ENCODE data around the gene OR51F1.
"Not testable (repeated sequence)": the region's sequence is repeated elsewhere in the genome, so short reads cannot be mapped to it uniquely, and the experiment has no call there.

OR51F1 gene

DNA sequence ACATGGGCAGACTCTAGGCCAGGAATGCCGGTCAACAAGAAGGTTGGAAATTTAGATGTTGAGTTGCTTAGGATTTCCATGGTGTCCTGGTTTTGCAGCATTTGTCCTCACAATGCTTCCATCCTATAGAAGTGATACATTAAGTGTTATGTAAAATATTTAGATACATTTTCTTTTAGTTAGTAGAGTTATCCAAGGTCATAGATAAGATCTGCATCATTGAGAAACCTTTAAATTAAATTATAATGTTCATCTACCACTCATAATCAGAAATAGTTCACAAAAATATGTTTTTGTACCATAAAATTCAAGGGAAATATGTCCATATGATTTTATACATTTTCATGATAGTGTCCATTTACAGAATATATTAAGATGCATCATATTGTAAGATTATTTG is at the start of gene OR51F1:
Gene OR51F1 (minus strand): TSS at position 101 of the 400 bp plus-strand sequence. CDS start 0 bp downstream, at position 101.
- TF ChIP-seq, protein P1, sequence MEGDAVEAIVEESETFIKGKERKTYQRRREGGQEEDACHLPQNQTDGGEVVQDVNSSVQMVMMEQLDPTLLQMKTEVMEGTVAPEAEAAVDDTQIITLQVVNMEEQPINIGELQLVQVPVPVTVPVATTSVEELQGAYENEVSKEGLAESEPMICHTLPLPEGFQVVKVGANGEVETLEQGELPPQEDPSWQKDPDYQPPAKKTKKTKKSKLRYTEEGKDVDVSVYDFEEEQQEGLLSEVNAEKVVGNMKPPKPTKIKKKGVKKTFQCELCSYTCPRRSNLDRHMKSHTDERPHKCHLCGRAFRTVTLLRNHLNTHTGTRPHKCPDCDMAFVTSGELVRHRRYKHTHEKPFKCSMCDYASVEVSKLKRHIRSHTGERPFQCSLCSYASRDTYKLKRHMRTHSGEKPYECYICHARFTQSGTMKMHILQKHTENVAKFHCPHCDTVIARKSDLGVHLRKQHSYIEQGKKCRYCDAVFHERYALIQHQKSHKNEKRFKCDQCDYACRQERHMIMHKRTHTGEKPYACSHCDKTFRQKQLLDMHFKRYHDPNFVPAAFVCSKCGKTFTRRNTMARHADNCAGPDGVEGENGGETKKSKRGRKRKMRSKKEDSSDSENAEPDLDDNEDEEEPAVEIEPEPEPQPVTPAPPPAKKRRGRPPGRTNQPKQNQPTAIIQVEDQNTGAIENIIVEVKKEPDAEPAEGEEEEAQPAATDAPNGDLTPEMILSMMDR (conservative IDR thresholded peaks at IDR 0.05; ENCODE audit: low read depth, low read length): no peak

GRCh38 chr11:4809246-4809645 is 39.5 kb upstream of the OR51F1 start:
- DNase-seq (ENCODE audit: low read depth): no peak
- TF ChIP-seq, protein P1 (conservative IDR thresholded peaks at IDR 0.05; ENCODE audit: low read depth, low read length): no peak
- H3K4me3 ChIP-seq (ENCODE audit: low read depth, low read length): no peak overlapping the region

More for the DNA sequence above, at the start of gene OR51F1:
- no peak within 1 kb of the TSS for H3K4me3 ChIP-seq (ENCODE audit: low read depth, low read length)
- DNase-seq (ENCODE audit: low read depth): no peak

- H3K4me3 ChIP-seq (ENCODE audit: low read depth, low read length): no peak overlapping the region
- TF ChIP-seq, protein P1 (conservative IDR thresholded peaks at IDR 0.05; ENCODE audit: low read depth, low read length): no peak
- no peak for DNase-seq (ENCODE audit: low read depth)
Measured at GRCh38 chr11:4808476-4808875, 38.7 kb upstream of the OR51F1 start.

DNA sequence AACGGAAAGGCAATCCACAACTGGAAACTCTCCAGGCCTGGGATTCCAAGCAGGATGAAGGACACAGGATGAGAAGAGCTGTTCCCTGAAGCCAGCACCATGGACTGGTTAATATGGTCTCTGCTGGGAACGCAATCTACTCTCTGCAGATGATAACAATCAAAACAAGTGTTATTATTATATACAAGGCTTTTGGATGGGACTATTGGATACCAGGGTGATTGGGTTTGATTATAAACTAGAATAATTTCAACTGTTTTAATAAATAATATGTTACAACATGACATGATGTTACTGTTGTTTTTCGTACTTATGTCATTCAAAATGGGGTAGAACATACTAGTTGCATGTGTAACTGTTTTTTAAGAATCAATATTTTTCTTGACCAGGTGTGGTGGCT is 34.5 kb upstream of the OR51F1 start, which contains the start of gene OR52R1:
Gene OR52R1 (minus strand): TSS at position 101 of the 400 bp plus-strand sequence. CDS start 0 bp downstream, at position 101.
- H3K4me3 ChIP-seq (ENCODE audit: low read depth, low read length): no peak within 1 kb of the TSS
- TF ChIP-seq, protein P1 (conservative IDR thresholded peaks at IDR 0.05; ENCODE audit: low read depth, low read length): no peak
- DNase-seq (ENCODE audit: low read depth): no peak

DNA sequence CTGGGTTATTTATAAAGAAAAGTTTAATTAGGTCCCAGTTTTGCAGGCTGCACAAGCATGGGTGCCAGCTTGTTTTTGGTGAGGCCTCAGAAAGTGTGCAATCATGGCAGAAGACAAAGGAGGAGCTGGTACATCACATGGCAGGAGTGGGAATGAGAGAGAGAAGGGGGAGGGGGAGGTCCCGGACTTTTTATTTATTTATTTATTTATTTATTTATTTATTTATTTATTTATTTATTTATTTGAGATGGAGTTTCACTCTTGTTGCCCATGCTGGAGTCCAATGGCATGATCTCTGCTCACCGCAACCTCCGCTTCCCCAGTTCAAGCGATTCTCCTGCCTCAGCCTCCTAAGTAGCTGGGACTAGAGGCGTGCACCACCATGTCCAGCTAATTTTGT is 31.6 kb upstream of the OR51F1 start:
- DNase-seq (ENCODE audit: low read depth); H3K4me3 ChIP-seq (ENCODE audit: low read depth, low read length): not testable (repeated sequence)

DNA sequence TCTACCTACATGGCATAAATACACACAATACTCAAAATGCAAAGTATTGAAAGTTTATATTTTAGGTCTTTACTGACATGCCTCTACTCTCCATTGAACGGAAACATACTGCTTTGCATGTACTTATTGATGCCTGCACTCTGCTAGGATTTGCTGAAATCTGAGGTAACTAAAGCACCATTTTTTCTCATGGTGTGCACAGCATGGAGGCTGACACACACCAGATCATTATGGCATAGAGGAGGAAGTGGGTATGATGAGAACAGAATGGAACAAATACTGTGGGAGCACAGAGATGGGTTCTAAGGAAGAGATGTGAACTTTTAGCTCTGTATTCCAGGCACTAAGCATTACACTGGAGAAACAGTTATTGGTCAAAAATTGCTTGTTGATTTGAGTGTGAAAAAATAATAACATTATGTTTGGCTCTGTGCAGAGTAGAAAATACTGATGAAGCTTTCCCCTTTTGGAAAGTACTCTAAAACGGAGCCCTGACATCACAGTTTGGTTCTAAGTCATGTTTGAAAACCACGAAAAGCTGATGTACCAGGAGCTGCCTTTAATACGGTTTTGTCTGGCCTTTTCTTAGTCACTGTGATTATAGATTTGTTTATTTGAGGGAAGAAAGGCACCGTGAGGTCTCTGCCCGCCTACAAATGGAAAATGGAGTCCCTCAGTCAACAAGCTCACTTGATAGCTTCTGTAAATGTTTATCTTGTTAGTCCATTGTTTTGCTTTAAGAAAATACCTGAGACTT is 28.9 kb upstream of the OR51F1 start:
- TF ChIP-seq, protein P1 (conservative IDR thresholded peaks at IDR 0.05; ENCODE audit: low read depth, low read length): no peak
- no peak overlapping the region for H3K4me3 ChIP-seq (ENCODE audit: low read depth, low read length)
- DNase-seq (ENCODE audit: low read depth): no peak

DNA sequence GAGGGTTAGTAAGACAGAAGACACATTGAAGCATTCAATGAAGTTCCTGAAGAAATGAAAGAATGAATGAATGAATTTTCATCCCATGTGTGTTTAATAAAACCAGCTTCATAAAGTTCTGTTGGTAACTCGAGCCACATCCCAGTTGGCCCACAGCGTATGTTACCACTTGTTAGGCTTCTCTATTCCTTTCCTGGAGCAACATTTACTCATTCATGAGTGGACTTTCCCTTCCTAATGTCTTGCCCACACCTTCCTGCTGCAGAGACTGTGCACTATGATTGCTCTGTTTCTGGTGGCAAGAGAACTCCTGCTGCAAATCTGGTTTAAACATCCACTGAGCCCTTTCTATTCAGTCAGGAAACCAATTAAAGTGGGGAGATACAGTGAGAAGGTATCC is 27.5 kb upstream of the OR51F1 start:
- TF ChIP-seq, protein P1 (conservative IDR thresholded peaks at IDR 0.05; ENCODE audit: low read depth, low read length): no peak
- H3K4me3 ChIP-seq (ENCODE audit: low read depth, low read length): no peak overlapping the region
- no peak for DNase-seq (ENCODE audit: low read depth)
